ENCODE results near the gene NAGLU. TPM values are rescaled to one million over a fixed set of nuclear protein-coding genes. Genes with fewer than 3 reads are reported as not detected.

Gene NAGLU
- total and polyA plus RNA-seq, 2 of the 13 experiments (the other 11 are each of a cell fraction or from before 2014, with no cell fraction given), result 28.2 to 40.1 TPM

GRCh38 chr17:42571435-42572225 lies 35.6 kb downstream of the NAGLU start:
- no peak for DNase-seq (ENCODE audit: low spot score)

GRCh38 chr17:42573095-42573494 lies 37.1 kb downstream of the NAGLU start:
- ChIA-PET POLR2A (interaction anchor here (1.1 to 8.5 kb wide), 2 partner anchors 8 to 36 kb away, joined by 5 to 128 read pairs; partner anchors contain the start of genes COASY, MLX, RETREG3 and TUBG1), CTCF (ENCODE audit: low intra/inter-chr PET ratio, low total read pairs) (no interaction called here)
- no TSS peak for BruUV-seq (replicated peaks)
- Histone ChIP-seq H3K4me1 (ENCODE audit: insufficient read depth, low read length) (peaks cover 46% of the 10 kb centered on the region), H3K9me3 (ENCODE audit: low read length) (no peaks in the 10 kb centered on the region), H3K79me2 (ENCODE audit: insufficient read depth, low read length) (peaks cover 28% of the 10 kb centered on the region), H3K27ac (ENCODE audit: extremely low read length, insufficient read depth, low read length) (no peak overlapping the region), H3K36me3 (replicated peaks in 1 of 2; ENCODE audit: control insufficient read depth in 1 of 2, insufficient read depth in 2 of 2, low read length in 2 of 2) (peaks cover 35 to 55% of the 10 kb centered on the region in 2 experiments), H2AFZ (ENCODE audit: low read length) (no peak overlapping the region), H3K4me3 (replicated peaks in 1 of 3; ENCODE audit: insufficient read depth in 1 of 3, low read depth in 2 of 3, low read length in 3 of 3) (no peak overlapping the region), H4K20me1 (ENCODE audit: insufficient read depth, low read length) (no peaks in the 10 kb centered on the region), H3K9ac (ENCODE audit: insufficient read depth, low read depth, low read length) (no peak overlapping the region), H3K27me3 (ENCODE audit: control insufficient read depth in 1 of 2, insufficient read depth in 2 of 2, low read length in 2 of 2) (no peaks in the 10 kb centered on the region; a peak in 1 of 5 replicates), H3K4me2 (ENCODE audit: low read depth, low read length) (no peak overlapping the region)
- TF ChIP-seq CEBPB (IDR thresholded peaks at IDR 0.05; ENCODE audit: borderline replicate concordance, low read depth, low read length), result 0 out of 2 replicates have a peak, but pooled peaks have one; percentile 12
- TF ChIP-seq IRX3 (CRISPR knock-in tag; IDR thresholded peaks at IDR 0.05; ENCODE audit: borderline replicate concordance, low read depth), result no peak
- in situ Hi-C loops (cut with HindIII; ENCODE audit: extremely low pct_ligation_motif_present, low pct_unique_long_range_greater_than_20kb) (no loop called here), intact Hi-C loops (cut with micrococcal nuclease; ENCODE audit: unreplicated experiment) (no loop called here)
- 93% methylated on average over 4 of the region's 4 CpGs for WGBS (ENCODE audit: low lambda C conversion rate)
- ATAC-seq (no peak), FAIRE-seq (no peak), DNase-seq (ENCODE audit: low spot score) (no peak)

More at GRCh38 chr17:42571435-42572225, 35.6 kb downstream of the NAGLU start:
- in situ Hi-C loops (cut with HindIII; ENCODE audit: extremely low pct_ligation_motif_present, low pct_unique_long_range_greater_than_20kb), result no loop called here
- no TSS peak for BruUV-seq (replicated peaks)
- 91% methylated on average over 12 of the region's 12 CpGs for WGBS (ENCODE audit: low lambda C conversion rate)
- Histone ChIP-seq H3K9ac (ENCODE audit: insufficient read depth, low read depth, low read length) (no peak overlapping the region), H4K20me1 (ENCODE audit: insufficient read depth, low read length) (no peaks in the 10 kb centered on the region), H3K9me3 (ENCODE audit: low read length) (no peaks in the 10 kb centered on the region), H3K36me3 (replicated peaks in 1 of 2; ENCODE audit: control insufficient read depth in 1 of 2, insufficient read depth in 2 of 2, low read length in 2 of 2) (peaks cover 36 to 55% of the 10 kb centered on the region in 2 experiments), H3K79me2 (ENCODE audit: insufficient read depth, low read length) (peaks cover 24% of the 10 kb centered on the region), H2AFZ (ENCODE audit: low read length) (no peak overlapping the region), H3K4me3 (replicated peaks in 1 of 3; ENCODE audit: insufficient read depth in 1 of 3, low read depth in 2 of 3, low read length in 3 of 3) (no peak overlapping the region), H3K4me1 (ENCODE audit: insufficient read depth, low read length) (peaks cover 50% of the 10 kb centered on the region), H3K4me2 (ENCODE audit: low read depth, low read length) (no peak overlapping the region), H3K27me3 (ENCODE audit: control insufficient read depth in 1 of 2, insufficient read depth in 2 of 2, low read length in 2 of 2) (no peaks in the 10 kb centered on the region; a peak in 1 of 5 replicates), H3K27ac (ENCODE audit: extremely low read length, insufficient read depth, low read length) (no peak overlapping the region)
- ATAC-seq, result no peak
- POLR2A ChIA-PET, result interaction anchor here (1.3 kb wide), 1 partner anchor 37 kb away, joined by 5 read pairs; the partner anchor contains the start of genes RETREG3 and TUBG1
- TF ChIP-seq POLR2A (IDR thresholded peaks at IDR 0.05; ENCODE audit: insufficient read depth in 1 of 2, low read depth in 2 of 2, low read length in 2 of 2) (0 out of 4 replicates have a peak, but pooled peaks of 1 of the 2 experiments have one; percentile 34), ZEB1 (IDR thresholded peaks at IDR 0.05; ENCODE audit: insufficient replicate concordance, low read depth) (no peak), AGO2 (optimal IDR thresholded peaks at IDR 0.05; ENCODE audit: low read depth, low read length) (peak; percentile 29), POLR2G (IDR thresholded peaks at IDR 0.05; ENCODE audit: low read depth, low read length) (peak; percentile 11; the same call in 1 of the 2 replicates), RBFOX2 (IDR thresholded peaks at IDR 0.05; ENCODE audit: low read depth, low read length) (0 out of 2 replicates have a peak, but pooled peaks have one; percentile 34)
- intact Hi-C loops (cut with micrococcal nuclease; ENCODE audit: unreplicated experiment), result no loop called here
- CTCF ChIA-PET (ENCODE audit: low intra/inter-chr PET ratio, low total read pairs), result no interaction called here
- FAIRE-seq, result no peak

Data from HepG2 (cell line).